ENCODE measurements around the gene KRT7.

Gene KRT7

GRCh38 chr12:52214421-52214802 is 18.6 kb upstream of the KRT7 start:
- Histone ChIP-seq H3K4me3 (ENCODE audit: insufficient read depth, low read length, poor library complexity, severe bottlenecking) (no peak overlapping the region), H3K9me3 (ENCODE audit: insufficient read depth, low read length) (no peaks in the 10 kb centered on the region), H3F3A (ENCODE audit: insufficient read depth) (no peaks in the 10 kb centered on the region), H3K9me2 (replicated peaks; ENCODE audit: insufficient read depth, low read length) (no peaks in the 10 kb centered on the region), H2AFZ (ENCODE audit: low read depth, low read length, severe bottlenecking) (no peak overlapping the region), H3K9ac (ENCODE audit: low read length) (no peak overlapping the region), H4K20me1 (ENCODE audit: low read depth, low read length) (no peaks in the 10 kb centered on the region), H3K79me2 (ENCODE audit: insufficient read depth, low read length) (no peaks in the 10 kb centered on the region), H3K27me3 (ENCODE audit: low read length) (no peaks in the 10 kb centered on the region), H3K4me2 (ENCODE audit: low read depth, low read length, poor library complexity, severe bottlenecking) (no peak overlapping the region), H3K27ac (ENCODE audit: low read depth, low read length) (no peak overlapping the region), H3K36me3 (ENCODE audit: low read length) (no peaks in the 10 kb centered on the region)
- TF ChIP-seq, protein P1, sequence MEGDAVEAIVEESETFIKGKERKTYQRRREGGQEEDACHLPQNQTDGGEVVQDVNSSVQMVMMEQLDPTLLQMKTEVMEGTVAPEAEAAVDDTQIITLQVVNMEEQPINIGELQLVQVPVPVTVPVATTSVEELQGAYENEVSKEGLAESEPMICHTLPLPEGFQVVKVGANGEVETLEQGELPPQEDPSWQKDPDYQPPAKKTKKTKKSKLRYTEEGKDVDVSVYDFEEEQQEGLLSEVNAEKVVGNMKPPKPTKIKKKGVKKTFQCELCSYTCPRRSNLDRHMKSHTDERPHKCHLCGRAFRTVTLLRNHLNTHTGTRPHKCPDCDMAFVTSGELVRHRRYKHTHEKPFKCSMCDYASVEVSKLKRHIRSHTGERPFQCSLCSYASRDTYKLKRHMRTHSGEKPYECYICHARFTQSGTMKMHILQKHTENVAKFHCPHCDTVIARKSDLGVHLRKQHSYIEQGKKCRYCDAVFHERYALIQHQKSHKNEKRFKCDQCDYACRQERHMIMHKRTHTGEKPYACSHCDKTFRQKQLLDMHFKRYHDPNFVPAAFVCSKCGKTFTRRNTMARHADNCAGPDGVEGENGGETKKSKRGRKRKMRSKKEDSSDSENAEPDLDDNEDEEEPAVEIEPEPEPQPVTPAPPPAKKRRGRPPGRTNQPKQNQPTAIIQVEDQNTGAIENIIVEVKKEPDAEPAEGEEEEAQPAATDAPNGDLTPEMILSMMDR (IDR thresholded peaks at IDR 0.05; ENCODE audit: insufficient read depth, low read length, poor library complexity, severe bottlenecking), result no peak
- no peak for TF ChIP-seq EZH2phosphoT487 (conservative IDR thresholded peaks at IDR 0.05; ENCODE audit: low read length)

GRCh38 chr12:52215587-52216031 is 17.4 kb upstream of the KRT7 start:
- Histone ChIP-seq H3K79me2 (ENCODE audit: insufficient read depth, low read length) (no peaks in the 10 kb centered on the region), H3K9ac (ENCODE audit: low read length) (no peak overlapping the region), H3K4me3 (ENCODE audit: insufficient read depth, low read length, poor library complexity, severe bottlenecking) (no peak overlapping the region), H3K4me2 (ENCODE audit: low read depth, low read length, poor library complexity, severe bottlenecking) (no peak overlapping the region), H3K27me3 (ENCODE audit: low read length) (no peaks in the 10 kb centered on the region), H4K20me1 (ENCODE audit: low read depth, low read length) (no peaks in the 10 kb centered on the region), H3K36me3 (ENCODE audit: low read length) (no peaks in the 10 kb centered on the region), H3K27ac (ENCODE audit: low read depth, low read length) (no peak overlapping the region), H3K9me3 (ENCODE audit: insufficient read depth, low read length) (no peaks in the 10 kb centered on the region), H2AFZ (ENCODE audit: low read depth, low read length, severe bottlenecking) (no peak overlapping the region), H3F3A (ENCODE audit: insufficient read depth) (no peaks in the 10 kb centered on the region), H3K9me2 (replicated peaks; ENCODE audit: insufficient read depth, low read length) (no peaks in the 10 kb centered on the region)
- TF ChIP-seq EZH2phosphoT487 (conservative IDR thresholded peaks at IDR 0.05; ENCODE audit: low read length), result no peak

- no peaks in the 10 kb centered on the region for H3F3A ChIP-seq (ENCODE audit: insufficient read depth)
- no peaks in the 10 kb centered on the region for H3K27me3 ChIP-seq (ENCODE audit: low read length)
- H4K20me1 ChIP-seq (ENCODE audit: low read depth, low read length), result no peaks in the 10 kb centered on the region
- H3K79me2 ChIP-seq (ENCODE audit: insufficient read depth, low read length), result no peaks in the 10 kb centered on the region
- no peaks in the 10 kb centered on the region for H3K9me3 ChIP-seq (ENCODE audit: insufficient read depth, low read length)
- no peak overlapping the region for H3K27ac ChIP-seq (ENCODE audit: low read depth, low read length)
- H3K9me2 ChIP-seq (replicated peaks; ENCODE audit: insufficient read depth, low read length), result no peaks in the 10 kb centered on the region
- no peak overlapping the region for H3K4me3 ChIP-seq (ENCODE audit: insufficient read depth, low read length, poor library complexity, severe bottlenecking)
- no peaks in the 10 kb centered on the region for H3K36me3 ChIP-seq (ENCODE audit: low read length)
- H3K4me2 ChIP-seq (ENCODE audit: low read depth, low read length, poor library complexity, severe bottlenecking), result no peak overlapping the region
- TF ChIP-seq, protein P1 (IDR thresholded peaks at IDR 0.05; ENCODE audit: insufficient read depth, low read length, poor library complexity, severe bottlenecking), result no peak
- no peak for TF ChIP-seq EZH2phosphoT487 (conservative IDR thresholded peaks at IDR 0.05; ENCODE audit: low read length)
- H3K9ac ChIP-seq (ENCODE audit: low read length), result no peak overlapping the region
- H2AFZ ChIP-seq (ENCODE audit: low read depth, low read length, severe bottlenecking), result no peak overlapping the region
Measured at GRCh38 chr12:52216100-52216499, 16.9 kb upstream of the KRT7 start.

DNA sequence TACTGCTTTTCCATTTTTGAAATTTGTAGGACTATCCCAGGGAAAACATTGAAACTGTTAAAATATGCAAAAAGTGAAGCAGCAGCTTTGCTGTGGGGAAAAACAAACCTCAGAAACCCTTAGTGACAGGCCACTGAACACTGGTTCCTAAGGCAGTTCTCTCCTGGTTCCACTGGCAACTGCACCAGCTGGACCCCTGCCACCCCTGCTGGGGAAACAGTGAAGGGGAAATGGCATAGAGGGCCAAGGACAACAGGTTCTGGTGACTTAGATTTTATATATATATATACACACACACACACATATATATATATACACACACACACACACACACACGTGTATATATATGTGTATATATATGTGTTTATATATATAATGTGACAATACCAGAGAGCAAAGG is 16.2 kb upstream of the KRT7 start:
- no peaks in the 10 kb centered on the region for H3F3A ChIP-seq (ENCODE audit: insufficient read depth)
- H3K9ac ChIP-seq (ENCODE audit: low read length), result no peak overlapping the region
- no peaks in the 10 kb centered on the region for H3K27me3 ChIP-seq (ENCODE audit: low read length)
- H2AFZ ChIP-seq (ENCODE audit: low read depth, low read length, severe bottlenecking), result no peak overlapping the region
- no peaks in the 10 kb centered on the region for H3K9me3 ChIP-seq (ENCODE audit: insufficient read depth, low read length)
- TF ChIP-seq EZH2phosphoT487 (conservative IDR thresholded peaks at IDR 0.05; ENCODE audit: low read length), result no peak
- TF ChIP-seq, protein P1 (IDR thresholded peaks at IDR 0.05; ENCODE audit: insufficient read depth, low read length, poor library complexity, severe bottlenecking), result no peak
- H3K27ac ChIP-seq (ENCODE audit: low read depth, low read length), result no peak overlapping the region
- H3K9me2 ChIP-seq (replicated peaks; ENCODE audit: insufficient read depth, low read length), result no peaks in the 10 kb centered on the region
- H3K79me2 ChIP-seq (ENCODE audit: insufficient read depth, low read length), result no peaks in the 10 kb centered on the region
- H3K4me3 ChIP-seq (ENCODE audit: insufficient read depth, low read length, poor library complexity, severe bottlenecking), result no peak overlapping the region
- no peak overlapping the region for H3K4me2 ChIP-seq (ENCODE audit: low read depth, low read length, poor library complexity, severe bottlenecking)
- no peaks in the 10 kb centered on the region for H3K36me3 ChIP-seq (ENCODE audit: low read length)
- H4K20me1 ChIP-seq (ENCODE audit: low read depth, low read length), result no peaks in the 10 kb centered on the region
